B cell (primary cell): Measurements from ENCODE around the gene PLD3. TPM values are rescaled to one million over a fixed set of nuclear protein-coding genes. Genes with fewer than 3 reads are reported as not detected.
A peak's percentile ranks its signal among the peaks of the same experiment; 100 is the strongest.

Experiments used
- ATAC-seq: fragments of 200-7000 bp; cut with Tn5 transposase; one replicate; pipeline ENCODE4 v1.10.0; 2021; ENCODE audit warnings: low read depth, mild to moderate bottlenecking, moderate number of reproducible peaks, moderate library complexity
- CTCF ChIA-PET: fragments of 350-600 bp; sonication (Branson Sonifier 250); formaldehyde crosslinking; loops from one replicate; lab custom pipeline; 2021; ENCODE audit warnings: antibody characterized with exemption, inconsistent platforms; lab: Charles Lee
- POLR2A ChIA-PET: fragments of 350-600 bp; sonication (Branson Sonifier 250); formaldehyde crosslinking; loops from one replicate; lab custom pipeline; 2021; ENCODE audit warnings: antibody characterized with exemption; lab: Charles Lee
- DNase-seq: peaks from one replicate; pipeline ENCODE4 v3.0.0; 2013
- H2AFZ ChIP-seq: 2 replicates; pipeline ENCODE4 v1.6.1; 2012; ENCODE audit warnings: mild to moderate bottlenecking, low read depth, low read length; ENCODE audit not compliant: insufficient read depth, poor library complexity, severe bottlenecking
- H3K27ac ChIP-seq, 2 donors: 1 replicate in 1 of 2; 2 replicates in 1 of 2; pipeline ENCODE4 v1.5.1; 2012 to 2013; ENCODE audit warnings: low read length in 2 of 2, mild to moderate bottlenecking in 2 of 2, moderate library complexity in 1 of 2
- H3K27me3 ChIP-seq, 4 experiments: fragments of 200-600 bp in 1 of 4; sonication (generic) in 1 of 4; replicated peaks in 1 of 4; 1 replicate in 2 of 4; 2 replicates in 2 of 4; pipeline versions ENCODE4 v1.6.1 to v1.7.0; 2013 to 2016; ENCODE audit warnings: low read length in 3 of 4, mild to moderate bottlenecking in 2 of 4, mixed read lengths in 1 of 4, moderate library complexity in 1 of 4; ENCODE audit not compliant: insufficient read depth in 4 of 4, control insufficient read depth in 3 of 4; ENCODE audit errors: control extremely low read depth in 1 of 4
- H3K36me3 ChIP-seq, 2 experiments: replicated peaks in 1 of 2; 1 replicate in 1 of 2; 2 replicates in 1 of 2; pipeline versions ENCODE4 v1.6.1 to v1.7.1; 2013; ENCODE audit warnings: low read length in 1 of 2; ENCODE audit not compliant: insufficient read depth in 2 of 2, control insufficient read depth in 1 of 2; ENCODE audit errors: control extremely low read depth in 1 of 2, extremely low read depth in 1 of 2
- H3K4me1 ChIP-seq, 2 donors: fragments of 200-600 bp in 1 of 2; sonication (generic) in 1 of 2; 1 replicate in 1 of 2; 2 replicates in 1 of 2; pipeline versions ENCODE4 v1.5.1 to v1.6.1; 2013 to 2017; ENCODE audit warnings: low read length in 2 of 2; ENCODE audit not compliant: control insufficient read depth in 2 of 2, insufficient read depth in 2 of 2
- H3K4me2 ChIP-seq: replicated peaks from 2 replicates; pipeline ENCODE3; 2012; ENCODE audit warnings: mild to moderate bottlenecking, low read depth, low read length; ENCODE audit not compliant: poor library complexity, severe bottlenecking
- H3K4me3 ChIP-seq, 5 experiments: fragments of 200-600 bp in 1 of 5; sonication (generic) in 1 of 5; 1 replicate in 3 of 5; 2 replicates in 2 of 5; pipeline versions ENCODE4 v1.5.1 to v1.7.0; 2011 to 2016; ENCODE audit warnings: low read length in 4 of 5, mild to moderate bottlenecking in 4 of 5, low read depth in 2 of 5, control low read depth in 1 of 5, moderate library complexity in 1 of 5; ENCODE audit not compliant: insufficient read depth in 1 of 5; ENCODE audit errors: control extremely low read depth in 1 of 5, extremely low read depth in 1 of 5
- H3K79me2 ChIP-seq: fragments of 200-600 bp; sonication (generic); one replicate; pipeline ENCODE4 v1.6.0; 2016; ENCODE audit warnings: low read length; ENCODE audit not compliant: control insufficient read depth, insufficient read depth
- H3K9ac ChIP-seq: fragments of 200-600 bp; sonication (generic); 2 replicates; pipeline ENCODE4 v1.6.1; 2017; ENCODE audit warnings: mild to moderate bottlenecking, low read length, moderate library complexity
- H3K9me3 ChIP-seq, 3 donors: one replicate each; pipeline versions ENCODE4 v1.6.1 to v1.7.1; 2013; ENCODE audit warnings: low read length in 2 of 3; ENCODE audit not compliant: control insufficient read depth in 2 of 3, insufficient read depth in 1 of 3; ENCODE audit errors: control extremely low read depth in 1 of 3
- H4K20me1 ChIP-seq: 2 replicates; pipeline ENCODE4 v1.6.0; 2012; ENCODE audit warnings: mild to moderate bottlenecking, low read length; ENCODE audit not compliant: insufficient read depth, control insufficient read depth, poor library complexity, severe bottlenecking
- H3K27ac Mint-ChIP-seq: one replicate; pipeline ENCODE4 v1.8.0; 2021; ENCODE audit warnings: mixed read lengths
- H3K27me3 Mint-ChIP-seq: one replicate; pipeline ENCODE4 v1.8.0; 2021; ENCODE audit warnings: mixed read lengths
- H3K4me1 Mint-ChIP-seq: one replicate; pipeline ENCODE4 v1.8.0; 2021; ENCODE audit warnings: mixed read lengths
- H3K4me3 Mint-ChIP-seq: one replicate; pipeline ENCODE4 v1.8.0; 2021; ENCODE audit warnings: mixed read lengths
- H3K9me3 Mint-ChIP-seq: one replicate; pipeline ENCODE4 v1.8.0; 2022; ENCODE audit warnings: mixed read lengths; ENCODE audit not compliant: insufficient read depth
- EZH2 ChIP-seq: IDR thresholded peaks from 2 replicates; pipeline ENCODE4 v1.6.1; 2012; ENCODE audit warnings: borderline replicate concordance, low read depth, mild to moderate bottlenecking, moderate library complexity, low read length; ENCODE audit not compliant: insufficient read depth, poor library complexity, severe bottlenecking
- WGBS: methylation state at CpG from one replicate; pipeline ENCODE4 v1.1.5; 2013; ENCODE audit warnings: missing lambda C conversion rate; ENCODE audit not compliant: insufficient coverage; 5-methylcytosine and 5-hydroxymethylcytosine counted together
- intact Hi-C: fragments of 100-400 bp; cut with micrococcal nuclease; formaldehyde crosslinking; loops from one replicate; pipeline ENCODE4 v1.10.0; 2022
- polyA plus RNA-seq: library from polyadenylated mRNA; depleted of rRNA; stranded (reverse); fragments of >200 nt; gene quantifications from 2 replicates; pipeline ENCODE4 v1.2.3, GENCODE V29; 2012
- total RNA-seq, 2 donors: library from RNA; stranded (reverse); fragments of 120-200 nt in 1 of 2; gene quantifications; 1 replicate in 1 of 2; 2 replicates in 1 of 2; pipeline versions ENCODE4 v1.2.3 to v1.2.4, GENCODE V29; 2013 to 2022
- TF ChIP-seq, protein P1 (sequence below): fragments of 200-600 bp; IDR thresholded peaks from one replicate; pipeline ENCODE4 v1.8.0; 2022; ENCODE audit warnings: antibody characterized with exemption, mild to moderate bottlenecking

Gene PLD3
- total and polyA plus RNA-seq, 2 donors (not counting 1 experiment from before 2014, with no cell fraction given) = 61.7 to 153 TPM

DNA sequence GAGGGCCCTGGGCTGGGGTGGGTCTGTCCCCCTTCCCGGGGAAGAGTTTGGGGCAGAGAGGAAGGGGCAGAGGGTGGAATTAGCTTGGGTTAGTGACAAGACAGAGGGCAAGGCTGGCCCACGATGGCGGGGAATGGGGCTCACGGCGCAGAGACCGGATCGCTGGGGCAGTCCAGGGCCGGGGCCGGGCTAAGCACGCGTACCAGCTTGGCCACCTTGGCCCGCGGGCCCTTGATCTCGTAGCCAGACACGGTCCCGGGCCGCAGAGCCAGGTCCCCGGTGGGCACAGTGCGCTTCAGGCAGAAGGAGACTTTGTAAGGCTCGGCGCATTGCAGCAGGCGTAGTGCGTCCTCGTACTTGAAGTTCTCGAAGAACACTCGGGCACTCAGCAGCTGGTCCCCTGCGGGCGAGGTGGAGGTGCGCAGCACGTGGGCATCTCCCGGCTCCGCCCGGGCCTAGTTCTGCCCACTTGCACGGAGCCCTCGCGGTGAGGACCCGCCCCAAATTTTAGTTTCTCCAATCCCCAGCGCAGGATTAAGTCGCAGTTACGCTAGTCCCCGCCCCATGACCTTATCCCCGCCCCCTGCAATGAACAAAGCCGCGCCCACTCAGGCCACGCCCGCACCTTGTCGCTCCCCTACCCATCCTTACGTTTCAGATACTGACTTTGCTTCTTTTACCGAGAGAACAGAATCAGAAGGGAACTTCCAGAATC lies 50.1 kb downstream of the PLD3 start:
- peaks cover 4 to 12% of the 10 kb centered on the region in 2 donors for H3K4me1 ChIP-seq
- ATAC-seq (peak; percentile 48), DNase-seq (peak; percentile 58)
- no peaks in the 10 kb centered on the region for H3K36me3 ChIP-seq
- no peak overlapping the region for H3K9ac ChIP-seq
- H3K4me1 Mint-ChIP-seq = peaks cover 14% of the 10 kb centered on the region
- TF ChIP-seq, protein P1, sequence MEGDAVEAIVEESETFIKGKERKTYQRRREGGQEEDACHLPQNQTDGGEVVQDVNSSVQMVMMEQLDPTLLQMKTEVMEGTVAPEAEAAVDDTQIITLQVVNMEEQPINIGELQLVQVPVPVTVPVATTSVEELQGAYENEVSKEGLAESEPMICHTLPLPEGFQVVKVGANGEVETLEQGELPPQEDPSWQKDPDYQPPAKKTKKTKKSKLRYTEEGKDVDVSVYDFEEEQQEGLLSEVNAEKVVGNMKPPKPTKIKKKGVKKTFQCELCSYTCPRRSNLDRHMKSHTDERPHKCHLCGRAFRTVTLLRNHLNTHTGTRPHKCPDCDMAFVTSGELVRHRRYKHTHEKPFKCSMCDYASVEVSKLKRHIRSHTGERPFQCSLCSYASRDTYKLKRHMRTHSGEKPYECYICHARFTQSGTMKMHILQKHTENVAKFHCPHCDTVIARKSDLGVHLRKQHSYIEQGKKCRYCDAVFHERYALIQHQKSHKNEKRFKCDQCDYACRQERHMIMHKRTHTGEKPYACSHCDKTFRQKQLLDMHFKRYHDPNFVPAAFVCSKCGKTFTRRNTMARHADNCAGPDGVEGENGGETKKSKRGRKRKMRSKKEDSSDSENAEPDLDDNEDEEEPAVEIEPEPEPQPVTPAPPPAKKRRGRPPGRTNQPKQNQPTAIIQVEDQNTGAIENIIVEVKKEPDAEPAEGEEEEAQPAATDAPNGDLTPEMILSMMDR = no peak
- no peak for TF ChIP-seq EZH2
- H4K20me1 ChIP-seq = no peaks in the 10 kb centered on the region
- H3K9me3 ChIP-seq = peaks cover 0 to 3% (median 0%) of the 10 kb centered on the region in 3 donors
- no peaks in the 10 kb centered on the region for H3K79me2 ChIP-seq
- H3K4me3 ChIP-seq = no peak overlapping the region
- intact Hi-C loops = no loop called here
- H3K4me3 Mint-ChIP-seq = peak overlapping the region; percentile 0
- peaks cover 8% of the 10 kb centered on the region for H3K27me3 Mint-ChIP-seq
- H2AFZ ChIP-seq = no peak overlapping the region
- 39% methylated on average over 49 of the region's 49 CpGs for WGBS
- H3K4me2 ChIP-seq = peak overlapping the region; percentile 46
- CTCF ChIA-PET = no interaction called here
- no peaks in the 10 kb centered on the region for H3K9me3 Mint-ChIP-seq
- POLR2A ChIA-PET = no interaction called here
- H3K27ac ChIP-seq = no peak overlapping the region
- H3K27ac Mint-ChIP-seq = no peak overlapping the region
- peaks cover 0 to 10% (median 3%) of the 10 kb centered on the region in 4 experiments for H3K27me3 ChIP-seq

DNA sequence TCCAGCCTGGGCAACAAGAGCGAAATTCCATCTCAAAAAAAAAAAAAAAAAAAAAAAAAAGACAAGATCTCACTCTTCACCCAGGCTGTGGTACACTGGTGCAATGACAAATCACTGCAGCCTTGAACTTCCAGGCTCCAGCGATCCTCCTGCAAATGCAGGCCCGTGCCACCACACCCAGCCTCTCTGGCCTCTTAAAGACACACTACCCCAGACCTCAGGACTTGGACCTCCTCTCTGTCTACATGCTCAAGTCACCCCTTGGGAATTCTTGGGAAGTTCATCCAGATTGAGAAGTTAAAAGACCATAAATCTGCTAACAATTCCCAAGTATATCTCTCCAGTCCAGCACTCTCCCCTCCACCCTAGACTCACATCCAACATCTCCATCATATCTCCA lies 52.1 kb downstream of the PLD3 start:
- ChIA-PET POLR2A (no interaction called here), CTCF (no interaction called here)
- Mint-ChIP-seq H3K27ac (no peak overlapping the region), H3K4me1 (peaks cover 17% of the 10 kb centered on the region), H3K9me3 (no peaks in the 10 kb centered on the region), H3K27me3 (peaks cover 8% of the 10 kb centered on the region), H3K4me3 (no peak overlapping the region)
- Histone ChIP-seq H3K27ac (no peak overlapping the region), H3K9ac (no peak overlapping the region), H4K20me1 (no peaks in the 10 kb centered on the region), H3K27me3 (peaks cover 0 to 10% (median 3%) of the 10 kb centered on the region in 4 experiments), H3K4me2 (no peak overlapping the region), H3K9me3 (peaks cover 0 to 3% (median 0%) of the 10 kb centered on the region in 3 donors), H2AFZ (no peak overlapping the region), H3K36me3 (no peaks in the 10 kb centered on the region), H3K79me2 (no peaks in the 10 kb centered on the region), H3K4me3 (no peak overlapping the region), H3K4me1 (peaks cover 4 to 12% of the 10 kb centered on the region in 2 donors)
- intact Hi-C loops = loop anchor here (10.0 kb wide), 1 partner anchor 894 kb away; no protein-coding TSS in a partner anchor
- WGBS = 90% methylated on average over 2 of the region's 3 CpGs
- DNase-seq = no peak
- TF ChIP-seq, protein P1 = no peak
- ATAC-seq = no peak
